ENCODE results near the gene CEP250. TPM values are rescaled to one million over a fixed set of nuclear protein-coding genes. Genes with fewer than 3 reads are reported as not detected.
A peak's percentile ranks its signal among the peaks of the same experiment; 100 is the strongest.
"Not testable (repeated sequence)": the region's sequence is repeated elsewhere in the genome, so short reads cannot be mapped to it uniquely, and the experiment has no call there.

Gene CEP250
- total and polyA plus RNA-seq, 5 donors, result 11.0 to 22.0 (median 17.9) TPM

- no peak for ATAC-seq
- H3K4me3 ChIP-seq (ENCODE audit: low read length), result no peak overlapping the region
- 73% methylated on average over 12 of the region's 12 CpGs for WGBS
Observed at GRCh38 chr20:35527122-35527769, 71.8 kb downstream of the CEP250 start.

GRCh38 chr20:35529552-35529951 is 74.2 kb downstream of the CEP250 start, which contains the start of gene C20orf173:
Gene C20orf173, minus strand, starts transcription at chr20:35529652. Its CDS starts 279 bp downstream, at chr20:35529373.
- Histone ChIP-seq H3K4me1 (ENCODE audit: control insufficient read depth, insufficient read depth, low read length) (no peaks in the 10 kb centered on the region), H3K27me3 (ENCODE audit: control insufficient read depth, insufficient read depth) (no peaks in the 10 kb centered on the region), H3K4me3 (ENCODE audit: low read length) (no peak within 1 kb of the TSS), H3K9me3 (ENCODE audit: control insufficient read depth, low read length) (no peaks in the 10 kb centered on the region), H3K27ac (ENCODE audit: low read length) (no peak within 1 kb of the TSS)
- intact Hi-C loops (cut with DNase I), result no loop called here
- 89% methylated on average over 2 of the region's 2 CpGs for WGBS
- no peak for DNase-seq
- ATAC-seq, result no peak

More at GRCh38 chr20:35527122-35527769, 71.8 kb downstream of the CEP250 start:
- intact Hi-C loops (cut with DNase I), result no loop called here
- no peak for DNase-seq
- Histone ChIP-seq H3K27ac (ENCODE audit: low read length) (no peak overlapping the region), H3K27me3 (ENCODE audit: control insufficient read depth, insufficient read depth) (no peaks in the 10 kb centered on the region), H3K4me1 (ENCODE audit: control insufficient read depth, insufficient read depth, low read length) (no peaks in the 10 kb centered on the region), H3K9me3 (ENCODE audit: control insufficient read depth, low read length) (no peaks in the 10 kb centered on the region)

GRCh38 chr20:35539756-35540212 is 84.4 kb downstream of the CEP250 start:
- intact Hi-C loops (cut with DNase I), result no loop called here
- WGBS, result 45% methylated on average over 11 of the region's 11 CpGs
- Histone ChIP-seq H3K9me3 (ENCODE audit: control insufficient read depth, low read length) (no peaks in the 10 kb centered on the region), H3K27ac (ENCODE audit: low read length) (no peak overlapping the region), H3K4me1 (ENCODE audit: control insufficient read depth, insufficient read depth, low read length) (peaks cover 8% of the 10 kb centered on the region), H3K4me3 (ENCODE audit: low read length) (no peak overlapping the region), H3K27me3 (ENCODE audit: control insufficient read depth, insufficient read depth) (no peaks in the 10 kb centered on the region)
- ATAC-seq, result no peak
- DNase-seq, result peak in 1 of 3 donors; percentile 45

DNA sequence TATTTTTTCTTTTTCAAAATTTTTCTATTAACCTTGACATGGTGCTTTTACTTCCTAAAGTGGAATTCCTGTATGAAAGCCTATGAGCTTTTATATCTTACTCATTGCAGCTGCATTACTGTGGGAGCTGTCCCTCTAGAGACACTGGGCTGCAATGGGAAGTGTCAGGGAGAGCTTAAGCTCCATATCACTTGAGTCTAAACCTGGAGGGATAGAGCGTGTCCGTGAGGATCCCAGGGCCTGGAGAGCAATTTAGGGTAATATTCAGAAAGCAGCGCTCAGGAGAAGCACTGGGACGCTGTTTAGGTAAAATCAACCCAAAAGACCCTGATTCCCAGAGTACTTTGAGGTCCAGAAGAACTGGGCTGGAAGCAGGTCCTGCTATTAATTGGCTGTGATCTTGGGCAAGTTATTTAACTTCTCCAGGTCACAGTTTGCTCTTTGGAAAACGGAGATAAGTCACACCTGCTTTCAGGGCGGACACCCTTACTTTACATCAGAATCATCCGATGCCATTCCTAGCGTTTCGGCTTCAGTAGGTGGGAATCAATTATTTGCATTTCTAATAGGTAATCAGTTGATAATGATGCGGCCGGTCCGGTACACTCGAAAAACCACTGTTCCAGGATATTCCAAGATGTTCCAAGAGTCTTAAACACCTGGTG is 85.9 kb downstream of the CEP250 start:
- DNase-seq, result no peak
- no peak for ATAC-seq
- intact Hi-C loops (cut with DNase I), result no loop called here
- H3K27me3 ChIP-seq (ENCODE audit: control insufficient read depth, insufficient read depth), result no peaks in the 10 kb centered on the region
- H3K4me1 ChIP-seq (ENCODE audit: control insufficient read depth, insufficient read depth, low read length), result peaks cover 8% of the 10 kb centered on the region
- H3K4me3 ChIP-seq (ENCODE audit: low read length), result peak overlapping the region; percentile 79
- H3K27ac ChIP-seq (ENCODE audit: low read length), result no peak overlapping the region
- 25% methylated on average over 13 of the region's 13 CpGs for WGBS
- H3K9me3 ChIP-seq (ENCODE audit: control insufficient read depth, low read length), result no peaks in the 10 kb centered on the region

- Histone ChIP-seq H3K4me1 (ENCODE audit: control insufficient read depth, insufficient read depth, low read length) (peaks cover 8% of the 10 kb centered on the region), H3K27ac (ENCODE audit: low read length) (peak within 1 kb of the TSS; percentile 7), H3K27me3 (ENCODE audit: control insufficient read depth, insufficient read depth) (no peaks in the 10 kb centered on the region), H3K4me3 (ENCODE audit: low read length) (peak within 1 kb of the TSS; percentile 79), H3K9me3 (ENCODE audit: control insufficient read depth, low read length) (no peaks in the 10 kb centered on the region)
- WGBS, result 4% methylated on average over 57 of the region's 57 CpGs
- intact Hi-C loops (cut with DNase I), result no loop called here
- ATAC-seq (peak; percentile 99), DNase-seq (peak; percentile 98 to 99 (median 99))
Observed at GRCh38 chr20:35541783-35542662, 86.6 kb downstream of the CEP250 start, which contains the start of gene ERGIC3. Gene ERGIC3, plus strand, starts transcription at chr20:35542078. Its CDS starts 20 bp downstream, at chr20:35542098.

DNA sequence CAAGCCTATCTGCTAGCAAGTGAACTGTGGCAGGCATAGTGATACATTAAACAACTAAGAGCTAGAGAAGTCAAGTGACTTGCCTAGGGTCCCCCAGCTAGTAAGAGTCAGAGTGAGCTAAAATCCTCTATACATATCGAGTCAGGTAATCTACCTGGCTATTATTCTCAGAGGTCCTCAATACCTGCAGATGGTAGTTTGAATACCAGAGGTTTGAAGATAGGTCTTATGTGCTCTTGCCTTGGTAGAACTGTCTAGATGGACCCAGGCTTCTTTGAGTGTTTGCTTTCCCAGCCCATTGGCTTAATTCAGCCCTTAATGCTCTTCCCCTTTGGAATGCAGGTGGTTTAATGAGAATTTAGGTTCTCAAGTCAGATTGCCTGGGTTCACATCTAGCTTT is 87.6 kb downstream of the CEP250 start:
- no peak overlapping the region for H3K27ac ChIP-seq (ENCODE audit: low read length)
- no peaks in the 10 kb centered on the region for H3K27me3 ChIP-seq (ENCODE audit: control insufficient read depth, insufficient read depth)
- 94% methylated on average over 1 of the region's 1 CpG for WGBS
- no peak overlapping the region for H3K4me3 ChIP-seq (ENCODE audit: low read length)
- H3K9me3 ChIP-seq (ENCODE audit: control insufficient read depth, low read length), result no peaks in the 10 kb centered on the region
- peaks cover 8% of the 10 kb centered on the region for H3K4me1 ChIP-seq (ENCODE audit: control insufficient read depth, insufficient read depth, low read length)
- DNase-seq, result no peak
- no peak for ATAC-seq
- intact Hi-C loops (cut with DNase I), result no loop called here

GRCh38 chr20:35544436-35544835 is 89.0 kb downstream of the CEP250 start:
- no peak for DNase-seq
- Histone ChIP-seq H3K9me3 (ENCODE audit: control insufficient read depth, low read length) (no peaks in the 10 kb centered on the region), H3K4me1 (ENCODE audit: control insufficient read depth, insufficient read depth, low read length) (peaks cover 8% of the 10 kb centered on the region), H3K27me3 (ENCODE audit: control insufficient read depth, insufficient read depth) (no peaks in the 10 kb centered on the region), H3K27ac (ENCODE audit: low read length) (no peak overlapping the region), H3K4me3 (ENCODE audit: low read length) (no peak overlapping the region)
- no peak for ATAC-seq
- 95% methylated on average over 16 of the region's 16 CpGs for WGBS
- intact Hi-C loops (cut with DNase I), result no loop called here

DNA sequence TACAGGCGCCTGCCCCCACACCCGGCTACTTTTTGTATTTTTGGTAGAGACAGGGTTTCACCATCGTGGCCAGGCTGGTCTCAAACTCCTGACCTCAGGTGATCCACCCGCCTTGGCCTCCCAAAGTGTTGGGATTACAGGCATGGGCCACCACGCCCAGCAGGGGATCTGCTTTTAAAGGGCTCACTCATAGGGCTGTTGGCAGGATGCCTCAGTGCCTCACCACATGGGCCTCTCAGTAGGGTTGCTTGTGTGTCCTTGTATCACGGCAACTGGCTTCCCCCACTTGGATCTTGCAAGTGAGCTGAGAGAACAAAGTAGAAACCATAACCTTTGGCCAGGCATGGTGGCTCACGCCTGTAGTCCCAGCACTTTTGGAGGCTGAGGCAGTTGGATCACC is 89.5 kb downstream of the CEP250 start:
- H3K4me1 ChIP-seq (ENCODE audit: control insufficient read depth, insufficient read depth, low read length); H3K27me3 ChIP-seq (ENCODE audit: control insufficient read depth, insufficient read depth); H3K4me3 ChIP-seq (ENCODE audit: low read length); intact Hi-C loops (cut with DNase I); ATAC-seq; DNase-seq; H3K9me3 ChIP-seq (ENCODE audit: control insufficient read depth, low read length); H3K27ac ChIP-seq (ENCODE audit: low read length): not testable (repeated sequence)
- WGBS, result 95% methylated on average over 7 of the region's 7 CpGs

DNA sequence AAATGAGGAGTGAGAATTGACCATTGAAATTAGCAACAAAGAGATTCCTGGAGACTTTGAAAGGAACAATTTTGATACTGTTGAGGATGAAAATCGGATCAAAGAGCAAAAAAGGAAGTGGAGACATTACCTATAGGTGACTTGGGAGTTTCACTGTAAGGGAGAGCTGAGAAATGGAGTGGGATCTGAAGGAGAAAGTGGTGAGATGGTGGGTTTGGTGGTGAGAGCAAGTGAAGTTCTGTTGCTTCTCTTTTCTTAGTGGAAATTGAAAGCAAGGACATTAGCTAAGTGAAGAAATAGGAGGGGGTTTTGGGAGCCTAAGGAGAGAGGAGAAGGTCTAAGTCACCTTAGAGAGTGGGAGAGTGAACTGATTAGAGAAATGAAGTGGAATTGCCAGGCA is 90.7 kb downstream of the CEP250 start:
- intact Hi-C loops (cut with DNase I), result no loop called here
- ATAC-seq, result no peak
- Histone ChIP-seq H3K9me3 (ENCODE audit: control insufficient read depth, low read length) (no peaks in the 10 kb centered on the region), H3K27ac (ENCODE audit: low read length) (no peak overlapping the region), H3K27me3 (ENCODE audit: control insufficient read depth, insufficient read depth) (no peaks in the 10 kb centered on the region), H3K4me3 (ENCODE audit: low read length) (no peak overlapping the region), H3K4me1 (ENCODE audit: control insufficient read depth, insufficient read depth, low read length) (peaks cover 7% of the 10 kb centered on the region)
- 94% methylated on average over 1 of the region's 1 CpG for WGBS
- no peak for DNase-seq

DNA sequence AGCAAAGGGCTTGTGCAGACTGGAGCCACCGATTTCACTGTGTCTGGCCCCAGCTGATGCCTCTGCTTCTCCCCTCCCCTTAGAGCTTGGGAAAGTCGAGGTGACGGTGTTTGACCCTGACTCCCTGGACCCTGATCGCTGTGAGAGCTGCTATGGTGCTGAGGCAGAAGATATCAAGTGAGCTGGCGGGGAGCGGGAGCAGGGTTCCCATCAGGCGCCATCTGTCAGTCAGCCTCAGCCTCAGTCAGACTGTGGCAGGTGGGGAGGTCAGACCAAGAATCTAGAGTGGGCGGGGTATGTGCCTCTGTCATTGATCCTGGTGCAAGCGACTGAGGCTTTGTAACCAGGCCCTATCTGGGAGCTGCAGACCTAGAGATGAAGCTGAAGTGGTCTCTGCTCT is 91.9 kb downstream of the CEP250 start:
- 82% methylated on average over 9 of the region's 9 CpGs for WGBS
- Histone ChIP-seq H3K4me3 (ENCODE audit: low read length) (no peak overlapping the region), H3K27ac (ENCODE audit: low read length) (no peak overlapping the region), H3K27me3 (ENCODE audit: control insufficient read depth, insufficient read depth) (no peaks in the 10 kb centered on the region), H3K9me3 (ENCODE audit: control insufficient read depth, low read length) (no peaks in the 10 kb centered on the region), H3K4me1 (ENCODE audit: control insufficient read depth, insufficient read depth, low read length) (peaks cover 3% of the 10 kb centered on the region)
- ATAC-seq (no peak), DNase-seq (no peak)
- intact Hi-C loops (cut with DNase I), result no loop called here

GRCh38 chr20:35551503-35551902 is 96.1 kb downstream of the CEP250 start:
- Histone ChIP-seq H3K4me3 (ENCODE audit: low read length) (no peak overlapping the region), H3K4me1 (ENCODE audit: control insufficient read depth, insufficient read depth, low read length) (no peaks in the 10 kb centered on the region), H3K27me3 (ENCODE audit: control insufficient read depth, insufficient read depth) (no peaks in the 10 kb centered on the region), H3K27ac (ENCODE audit: low read length) (no peak overlapping the region), H3K9me3 (ENCODE audit: control insufficient read depth, low read length) (no peaks in the 10 kb centered on the region)
- DNase-seq (peak in 2 of 3 donors; percentile 69 to 73), ATAC-seq (peak in 1 of 2 donors; percentile 33)
- intact Hi-C loops (cut with DNase I), result no loop called here
- WGBS, result 44% methylated on average over 4 of the region's 4 CpGs

All from right cardiac atrium (tissue), 5 donors.